Fibroblast of villous mesenchyme (primary cell): Measurements from ENCODE around the gene SEPTIN11. TPM values are rescaled to one million over a fixed set of nuclear protein-coding genes. Genes with fewer than 3 reads are reported as not detected.

Source experiments
- DNase-seq: peaks from one replicate; pipeline ENCODE4 v3.0.0-alpha.2; 2010; ENCODE audit warnings: low read depth
- H3K4me3 ChIP-seq: 2 replicates; pipeline ENCODE4 v1.5.1; 2011; ENCODE audit warnings: low read depth, mild to moderate bottlenecking, low read length
- CTCF ChIP-seq: IDR thresholded peaks from 2 replicates; pipeline ENCODE4 v1.5.1; 2012; ENCODE audit warnings: low read depth, mild to moderate bottlenecking, low read length; ENCODE audit not compliant: insufficient read depth
- total RNA-seq: library from RNA; depleted of rRNA; stranded (reverse); fragments of >200 nt; gene quantifications from 2 replicates; pipeline ENCODE4 v1.2.3, GENCODE V29; 2012

Gene SEPTIN11
- total RNA-seq = 439 and 632 TPM in 2 replicates

- DNase-seq = peak; percentile 96
- peak within 1 kb of the TSS; percentile 87 for H3K4me3 ChIP-seq
- no peak for TF ChIP-seq CTCF
Observed at GRCh38 chr4:76949276-76950051, at the start of gene SEPTIN11. Gene SEPTIN11, plus strand, starts transcription at chr4:76949752. Its CDS starts 152 bp downstream, at chr4:76949904.

DNA sequence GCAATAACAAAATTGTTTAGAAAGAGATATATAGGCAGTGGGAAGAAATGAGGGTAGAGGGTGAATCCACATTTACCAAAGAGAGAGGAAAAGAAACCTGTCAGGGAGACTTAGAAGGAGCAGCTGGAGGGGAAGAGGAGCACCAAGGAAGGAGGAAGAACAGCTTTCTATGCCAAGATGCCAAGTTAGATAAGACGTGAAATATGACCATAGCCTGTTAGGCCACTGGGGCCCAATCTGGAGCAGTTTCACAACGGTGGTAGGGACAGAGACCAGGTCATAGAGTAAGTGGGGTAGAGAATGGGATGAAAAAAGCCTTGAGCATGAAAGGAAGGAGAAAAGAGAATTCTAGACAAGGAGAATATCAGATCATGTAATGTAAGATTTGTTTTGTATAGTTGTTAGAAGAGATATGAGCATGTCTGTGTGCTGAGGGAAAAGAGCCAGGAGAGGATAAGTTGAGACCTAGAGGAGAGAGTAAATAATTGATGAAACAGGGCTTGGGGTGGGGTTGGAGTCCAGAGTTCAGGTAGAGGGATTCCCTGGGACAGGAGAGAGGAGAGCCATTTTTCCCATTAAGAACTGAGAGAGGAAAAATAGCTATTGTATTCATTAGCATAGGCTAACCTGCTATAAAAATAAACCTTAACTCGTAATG is 47.2 kb upstream of the SEPTIN11 start:
- no peak for DNase-seq
- no peak overlapping the region for H3K4me3 ChIP-seq
- no peak for TF ChIP-seq CTCF

DNA sequence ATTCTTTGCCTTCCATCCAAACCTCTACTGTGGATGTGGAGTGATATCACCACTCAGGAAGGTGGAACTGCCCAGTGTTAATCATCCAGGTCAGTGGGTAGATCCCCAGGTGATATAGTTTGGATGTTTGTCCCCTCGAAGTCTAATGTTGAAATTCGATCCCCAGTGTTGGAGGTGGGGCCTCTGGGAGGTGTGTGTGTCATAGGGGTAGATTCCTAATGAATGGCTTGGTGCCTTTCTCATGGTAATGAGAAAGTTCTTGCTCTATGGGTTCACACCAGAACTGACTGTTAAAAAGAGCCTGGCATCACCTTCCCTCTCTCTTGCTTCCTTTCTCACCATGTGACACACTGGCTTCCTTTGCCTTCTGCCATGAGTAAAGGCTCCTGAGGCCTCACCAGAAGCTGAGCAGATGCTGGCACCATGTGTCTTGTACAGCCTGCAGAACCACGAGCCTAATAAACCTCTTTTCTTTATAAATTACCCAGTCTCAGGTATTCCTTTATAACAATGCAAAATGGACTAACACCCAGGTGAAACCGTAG is 44.8 kb upstream of the SEPTIN11 start:
- no peak for TF ChIP-seq CTCF
- DNase-seq = no peak
- H3K4me3 ChIP-seq = no peak overlapping the region

GRCh38 chr4:76905521-76905920 is 44.0 kb upstream of the SEPTIN11 start:
- DNase-seq = peak; percentile 69
- no peak overlapping the region for H3K4me3 ChIP-seq
- TF ChIP-seq CTCF = no peak

DNA sequence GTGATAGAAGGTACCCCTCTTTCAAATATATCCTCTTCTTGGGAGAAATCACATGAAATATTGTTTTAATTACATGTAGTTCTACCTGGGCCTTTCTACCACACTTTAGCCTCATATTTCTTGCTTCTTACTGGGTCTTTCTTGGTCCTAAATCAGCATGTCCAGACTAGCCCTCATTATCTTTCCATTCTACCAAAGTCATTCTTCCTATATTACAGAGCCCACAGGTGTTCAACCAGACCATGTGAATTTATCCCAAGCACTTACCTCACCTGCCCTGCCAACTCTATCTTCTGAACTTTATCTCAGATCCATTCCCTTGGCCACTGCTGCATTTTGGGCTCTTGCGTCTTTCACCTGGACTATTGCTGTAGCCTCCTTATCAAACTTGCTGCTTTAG is 39.8 kb upstream of the SEPTIN11 start:
- no peak overlapping the region for H3K4me3 ChIP-seq
- TF ChIP-seq CTCF = no peak
- no peak for DNase-seq

DNA sequence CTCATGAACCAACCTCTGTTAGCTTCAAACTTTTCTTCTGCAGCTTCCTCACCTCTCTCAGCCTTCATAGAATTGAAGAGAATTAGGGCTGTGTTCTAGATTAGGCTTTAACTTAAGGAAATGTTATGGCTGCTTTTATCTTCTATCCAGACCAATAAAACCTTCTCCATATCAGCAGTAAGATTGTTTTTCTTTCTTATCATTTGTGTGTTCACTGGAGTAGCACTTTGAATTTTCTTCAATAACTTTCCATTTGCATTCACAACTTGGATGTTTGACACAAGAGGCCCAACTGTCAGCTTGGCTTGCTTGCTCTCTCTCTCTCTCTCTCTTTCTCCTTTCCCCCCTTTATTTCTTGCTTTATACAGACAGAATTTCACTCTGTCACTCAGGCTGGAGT is 28.8 kb upstream of the SEPTIN11 start:
- TF ChIP-seq CTCF = no peak
- no peak for DNase-seq
- H3K4me3 ChIP-seq = no peak overlapping the region
